GM23338 (cell line): ENCODE data around the gene CD93. TPM values are rescaled to one million over a fixed set of nuclear protein-coding genes. Genes with fewer than 3 reads are reported as not detected.

Experiments
- ATAC-seq: fragments of 200-7000 bp; cut with Tn5 transposase; 3 replicates; pipeline ENCODE4 v1.9.1; 2020
- DNase-seq: peaks from one replicate; pipeline ENCODE4 v3.0.0-alpha.2; 2015; ENCODE audit warnings: low spot score
- H2AFZ ChIP-seq: fragments of 200-600 bp; sonication (generic); 2 replicates; pipeline ENCODE4 v1.8.0; 2016; ENCODE audit warnings: antibody characterized with exemption, mild to moderate bottlenecking, moderate library complexity
- H3F3A ChIP-seq: fragments of 200-600 bp; sonication (generic); replicated peaks from 2 replicates; pipeline ENCODE4 v1.8.0; 2017; ENCODE audit warnings: antibody characterized with exemption, mixed run types, low read depth
- H3K27ac ChIP-seq: fragments of 200-600 bp; sonication (generic); 2 replicates; pipeline ENCODE4 v1.6.1; 2016; ENCODE audit warnings: low read depth
- H3K27me3 ChIP-seq: fragments of 200-600 bp; sonication (generic); 2 replicates; pipeline ENCODE4 v1.8.0; 2016; ENCODE audit warnings: mild to moderate bottlenecking, mixed run types, moderate library complexity; ENCODE audit not compliant: insufficient read depth
- H3K36me3 ChIP-seq: fragments of 200-600 bp; sonication (generic); 2 replicates; pipeline ENCODE4 v1.8.0; 2016; ENCODE audit warnings: mild to moderate bottlenecking; ENCODE audit not compliant: insufficient read depth
- H3K4me1 ChIP-seq: fragments of 200-600 bp; sonication (generic); 2 replicates; pipeline ENCODE4 v1.8.0; 2016; ENCODE audit warnings: mild to moderate bottlenecking, moderate library complexity; ENCODE audit not compliant: insufficient read depth
- H3K4me2 ChIP-seq: fragments of 200-600 bp; sonication (generic); 2 replicates; pipeline ENCODE4 v1.7.1; 2017; ENCODE audit warnings: mixed run types
- H3K4me3 ChIP-seq: fragments of 200-600 bp; sonication (generic); 2 replicates; pipeline ENCODE4 v1.6.1; 2016; ENCODE audit warnings: mixed run types
- H3K79me2 ChIP-seq: fragments of 200-600 bp; sonication (generic); replicated peaks from 2 replicates; pipeline ENCODE4 v1.8.0; 2017; ENCODE audit warnings: mild to moderate bottlenecking; ENCODE audit not compliant: insufficient read depth
- H3K9me2 ChIP-seq: fragments of 200-600 bp; sonication (generic); 2 replicates; pipeline ENCODE4 v1.8.0; 2017; ENCODE audit not compliant: insufficient read depth
- H4K20me1 ChIP-seq: fragments of 200-600 bp; sonication (generic); replicated peaks from 2 replicates; pipeline ENCODE4 v1.8.0; 2017; ENCODE audit warnings: mild to moderate bottlenecking; ENCODE audit not compliant: insufficient read depth
- H3K27ac Mint-ChIP-seq: 2 replicates; pipeline ENCODE4 v1.8.0; 2020; ENCODE audit warnings: inconsistent platforms, mild to moderate bottlenecking, moderate library complexity, mixed read lengths
- H3K27me3 Mint-ChIP-seq: 3 replicates; pipeline ENCODE4 v1.8.0; 2022; ENCODE audit warnings: low read depth, mild to moderate bottlenecking, moderate library complexity, mixed read lengths, inconsistent platforms; ENCODE audit not compliant: insufficient read depth, poor library complexity
- H3K36me3 Mint-ChIP-seq: 3 replicates; pipeline ENCODE4 v1.8.0; 2021; ENCODE audit warnings: low read depth, mild to moderate bottlenecking, inconsistent platforms, moderate library complexity, mixed read lengths
- H3K4me1 Mint-ChIP-seq: 3 replicates; pipeline ENCODE4 v1.8.0; 2020; ENCODE audit warnings: mild to moderate bottlenecking, inconsistent platforms, mixed read lengths
- H3K4me3 Mint-ChIP-seq: 3 replicates; pipeline ENCODE4 v1.8.0; 2021; ENCODE audit warnings: moderate library complexity, mild to moderate bottlenecking, inconsistent platforms, mixed read lengths
- H3K9me3 Mint-ChIP-seq: 3 replicates; pipeline ENCODE4 v1.8.0; 2020; ENCODE audit warnings: moderate library complexity, mild to moderate bottlenecking, inconsistent platforms, mixed read lengths
- CREB1 ChIP-seq: fragments of 250-450 bp; sonication (Bioruptor Pico); IDR thresholded peaks from 2 replicates; pipeline ENCODE4 v1.5.0; 2020; ENCODE audit warnings: low read depth, mild to moderate bottlenecking, moderate library complexity
- CTCF ChIP-seq, 2 experiments: fragments of 200-600 bp in 1 of 2; sonication (generic) in 1 of 2; conservative IDR thresholded peaks; 2 replicates each; pipeline versions ENCODE4 v1.5.1 to v1.6.1; 2016 to 2017; ENCODE audit warnings: antibody characterized with exemption in 2 of 2, low read depth in 2 of 2, mild to moderate bottlenecking in 2 of 2, moderate library complexity in 1 of 2
- ETS1 ChIP-seq: IDR thresholded peaks from 2 replicates; pipeline ENCODE4 v1.6.1; 2016; ENCODE audit warnings: antibody characterized with exemption
- EZH2 ChIP-seq: fragments of 200-600 bp; sonication (generic); IDR thresholded peaks from one replicate; pipeline ENCODE4 v1.8.0; 2017; ENCODE audit warnings: antibody characterized with exemption, mild to moderate bottlenecking, low read depth; ENCODE audit not compliant: unreplicated experiment
- POLR2AphosphoS5 ChIP-seq: IDR thresholded peaks from 2 replicates; pipeline ENCODE4 v1.6.1; 2016; ENCODE audit warnings: antibody characterized with exemption, low read depth
- REST ChIP-seq: IDR thresholded peaks from one replicate; pipeline ENCODE4 v1.6.1; 2018; ENCODE audit warnings: antibody characterized with exemption; ENCODE audit not compliant: unreplicated experiment
- STAT1 ChIP-seq: IDR thresholded peaks from one replicate; pipeline ENCODE4 v1.6.1; 2016; ENCODE audit warnings: antibody characterized with exemption; ENCODE audit not compliant: unreplicated experiment
- ZNF114 ChIP-seq: fragments of 250-450 bp; sonication (Bioruptor Pico); IDR thresholded peaks from 2 replicates; pipeline ENCODE4 v1.5.0; 2020; ENCODE audit warnings: mild to moderate bottlenecking, moderate library complexity
- ZNF331 ChIP-seq: fragments of 250-450 bp; sonication (Bioruptor Pico); IDR thresholded peaks from 2 replicates; pipeline ENCODE4 v1.5.0; 2020; ENCODE audit warnings: low read depth, mild to moderate bottlenecking, moderate library complexity
- polyA plus RNA-seq: library from polyadenylated mRNA; unstranded; fragments of >200 nt; fragmentation: Nextera tagmentation; extraction: Ambion mirVana; gene quantifications from 2 replicates; pipeline ENCODE4 v1.2.1, GENCODE V29; 2016
- total RNA-seq: library from RNA; depleted of rRNA; stranded (reverse); fragments of >200 nt; shearing (Covaris generic); gene quantifications from 2 replicates; pipeline ENCODE4 v1.2.3, GENCODE V29; 2014

CD93 gene
- total and polyA plus RNA-seq, 2 experiments from 2014 or later, result 0.03 TPM; not detected in 1

- no peak for TF ChIP-seq CTCF (conservative IDR thresholded peaks at IDR 0.05; ENCODE audit: low read depth in 2 of 2)
- no peak for TF ChIP-seq REST
- no peak for TF ChIP-seq CREB1 (CRISPR knock-in tag)
- no peak for TF ChIP-seq ZNF114 (CRISPR knock-in tag)
- no peak for TF ChIP-seq ETS1
- TF ChIP-seq POLR2AphosphoS5, result no peak
- TF ChIP-seq ZNF331 (CRISPR knock-in tag), result no peak
- no peak for TF ChIP-seq STAT1
Measured at GRCh38 chr20:23050076-23050838, 35.9 kb downstream of the CD93 start (continued).

GRCh38 chr20:23049201-23050075 lies 36.7 kb downstream of the CD93 start, which contains the start of gene THBD:
THBD (minus strand) TSS chr20:23049672; CDS start chr20:23049504, 168 bp downstream.
- TF ChIP-seq CREB1 (CRISPR knock-in tag) (no peak), EZH2 (peak; percentile 17)
- Histone ChIP-seq H3F3A (no peaks in the 10 kb centered on the region; the same call in 1 of the 2 replicates), H3K4me2 (peak within 1 kb of the TSS; percentile 88), H3K36me3 (no peaks in the 10 kb centered on the region; the same call in 1 of the 2 replicates), H3K4me3 (peak within 1 kb of the TSS; percentile 73), H3K9me2 (no peaks in the 10 kb centered on the region), H2AFZ (peak within 1 kb of the TSS; percentile 95), H3K4me1 (peaks cover 2% of the 10 kb centered on the region; the same call in 1 of the 2 replicates), H3K79me2 (no peaks in the 10 kb centered on the region), H4K20me1 (no peaks in the 10 kb centered on the region), H3K27me3 (peaks cover 83% of the 10 kb centered on the region), H3K27ac (no peak within 1 kb of the TSS)
- peak; percentile 27 for ATAC-seq
- peaks cover 23% of the 10 kb centered on the region for H3K4me1 Mint-ChIP-seq
- peaks cover 61% of the 10 kb centered on the region for H3K27me3 Mint-ChIP-seq
- no peak within 1 kb of the TSS for H3K27ac Mint-ChIP-seq
- peak; percentile 68 for DNase-seq
- H3K36me3 Mint-ChIP-seq, result peaks cover 4% of the 10 kb centered on the region; the same call in 1 of the 3 replicates
- H3K4me3 Mint-ChIP-seq, result peak within 1 kb of the TSS; percentile 90
- peaks cover 4% of the 10 kb centered on the region; the same call in 2 of the 3 replicates for H3K9me3 Mint-ChIP-seq
